GM06990 (cell line): ENCODE results near the gene MMP13.
"Not testable (repeated sequence)": the region's sequence is repeated elsewhere in the genome, so short reads cannot be mapped to it uniquely, and the experiment has no call there.

Experiments used
- DNase-seq: peaks from one replicate; pipeline ENCODE4 v3.0.0-alpha.2; 2011; ENCODE audit not compliant: insufficient read length; ENCODE audit errors: extremely low read depth
- H3K27me3 ChIP-seq: replicated peaks from 2 replicates; pipeline ENCODE4 v1.6.0; 2011; ENCODE audit warnings: low read length; ENCODE audit not compliant: control insufficient read depth, insufficient read depth
- H3K36me3 ChIP-seq: 2 replicates; pipeline ENCODE4 v1.5.1; 2011; ENCODE audit warnings: low read length; ENCODE audit not compliant: control insufficient read depth, insufficient read depth
- H3K4me3 ChIP-seq: replicated peaks from 2 replicates; pipeline ENCODE4 v1.5.1; 2011; ENCODE audit warnings: low read depth, mild to moderate bottlenecking, control low read depth, low read length
- TF ChIP-seq, protein P1 (sequence below): IDR thresholded peaks from 2 replicates; pipeline ENCODE4 v1.5.1; 2011; ENCODE audit warnings: low read length, control low read depth, mild to moderate bottlenecking, inconsistent platforms; ENCODE audit not compliant: insufficient read depth, poor library complexity, severe bottlenecking

MMP13 gene

DNA sequence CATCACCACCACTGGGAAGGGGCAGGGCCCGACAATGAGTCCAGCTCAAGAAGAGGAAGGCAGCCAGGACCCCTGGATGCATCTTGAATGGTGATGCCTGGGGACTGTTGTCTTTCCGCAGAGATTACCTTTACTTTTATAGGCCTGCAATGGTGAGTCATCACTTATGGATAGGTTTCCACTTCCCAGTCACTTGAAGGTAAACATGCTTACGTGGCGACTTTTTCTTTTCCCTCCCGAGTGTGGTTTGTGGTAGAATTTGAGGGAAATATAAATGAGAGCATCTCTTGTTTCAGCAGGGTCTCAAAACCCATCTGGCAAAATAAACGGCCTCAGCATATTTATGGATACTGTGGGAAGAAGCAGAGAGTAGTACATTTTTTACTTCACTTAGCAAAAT is at the start of gene MMP13:
Gene MMP13 (minus strand): TSS at position 109 of the 400 bp plus-strand sequence. CDS start 27 bp downstream, at position 82.
- no peak within 1 kb of the TSS for H3K4me3 ChIP-seq
- no peaks in the 10 kb centered on the region for H3K36me3 ChIP-seq
- TF ChIP-seq, protein P1, sequence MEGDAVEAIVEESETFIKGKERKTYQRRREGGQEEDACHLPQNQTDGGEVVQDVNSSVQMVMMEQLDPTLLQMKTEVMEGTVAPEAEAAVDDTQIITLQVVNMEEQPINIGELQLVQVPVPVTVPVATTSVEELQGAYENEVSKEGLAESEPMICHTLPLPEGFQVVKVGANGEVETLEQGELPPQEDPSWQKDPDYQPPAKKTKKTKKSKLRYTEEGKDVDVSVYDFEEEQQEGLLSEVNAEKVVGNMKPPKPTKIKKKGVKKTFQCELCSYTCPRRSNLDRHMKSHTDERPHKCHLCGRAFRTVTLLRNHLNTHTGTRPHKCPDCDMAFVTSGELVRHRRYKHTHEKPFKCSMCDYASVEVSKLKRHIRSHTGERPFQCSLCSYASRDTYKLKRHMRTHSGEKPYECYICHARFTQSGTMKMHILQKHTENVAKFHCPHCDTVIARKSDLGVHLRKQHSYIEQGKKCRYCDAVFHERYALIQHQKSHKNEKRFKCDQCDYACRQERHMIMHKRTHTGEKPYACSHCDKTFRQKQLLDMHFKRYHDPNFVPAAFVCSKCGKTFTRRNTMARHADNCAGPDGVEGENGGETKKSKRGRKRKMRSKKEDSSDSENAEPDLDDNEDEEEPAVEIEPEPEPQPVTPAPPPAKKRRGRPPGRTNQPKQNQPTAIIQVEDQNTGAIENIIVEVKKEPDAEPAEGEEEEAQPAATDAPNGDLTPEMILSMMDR, result no peak
- no peaks in the 10 kb centered on the region for H3K27me3 ChIP-seq
- DNase-seq, result no peak

DNA sequence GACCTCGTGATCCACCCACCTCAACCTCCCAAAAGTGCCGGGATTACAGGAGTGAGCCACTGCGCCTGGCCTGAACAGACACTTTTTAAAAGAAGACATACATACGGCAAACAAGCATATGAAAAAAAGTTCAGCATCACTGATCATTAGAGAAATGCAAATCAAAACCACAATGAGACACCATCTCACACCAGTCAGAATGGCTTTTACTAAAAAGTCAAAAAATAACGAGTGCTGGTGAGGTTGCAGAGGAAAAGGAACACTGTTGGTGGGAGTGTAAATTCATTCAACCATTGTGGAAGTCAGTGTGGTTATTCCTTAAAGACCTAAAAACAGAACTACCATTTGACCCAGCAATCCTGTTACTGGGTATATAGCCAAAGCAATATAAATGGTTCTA is 48.7 kb upstream of the MMP13 start:
- not testable (repeated sequence) for H3K27me3 ChIP-seq, DNase-seq, H3K4me3 ChIP-seq, H3K36me3 ChIP-seq

DNA sequence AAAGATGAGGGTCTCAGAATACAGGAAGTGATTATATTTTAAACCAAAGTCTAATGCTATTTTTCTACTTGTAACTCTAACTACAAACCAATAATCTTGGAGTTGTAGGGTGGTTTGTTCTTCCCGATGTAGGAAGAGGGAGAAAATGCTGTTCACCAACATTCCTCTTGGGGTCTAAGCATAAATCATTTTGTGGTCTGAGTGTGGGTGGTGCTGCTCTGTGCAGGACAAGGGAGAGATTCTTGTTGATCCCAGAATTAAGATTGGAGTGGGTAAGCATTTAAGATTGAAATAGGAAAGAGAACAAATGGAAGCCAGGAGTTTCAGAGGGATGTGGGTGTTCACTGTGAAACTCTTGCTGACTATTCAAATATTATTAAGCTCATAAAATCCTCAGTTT is 38.6 kb upstream of the MMP13 start:
- DNase-seq, result no peak

DNA sequence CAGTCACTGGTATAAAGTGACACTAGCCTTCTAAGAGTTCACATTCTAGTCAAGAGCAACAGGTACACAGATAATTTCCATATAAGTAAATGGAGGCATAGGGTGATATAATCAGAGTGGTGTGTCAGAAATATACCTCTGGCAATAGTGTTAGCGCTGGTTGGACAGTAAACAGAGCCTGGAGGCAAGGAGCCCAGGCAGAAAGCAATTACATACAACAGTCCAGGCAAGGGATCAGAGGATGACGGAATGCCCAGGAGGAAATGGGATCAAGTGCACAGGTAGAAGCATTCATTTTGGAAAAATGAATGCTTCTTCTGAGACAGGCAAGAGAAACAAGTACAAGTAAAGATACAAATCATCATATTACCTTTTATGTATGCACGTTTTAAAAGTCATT is 36.2 kb upstream of the MMP13 start:
- H3K36me3 ChIP-seq, result no peaks in the 10 kb centered on the region
- TF ChIP-seq, protein P1, result no peak
- no peak for DNase-seq
- no peak overlapping the region for H3K4me3 ChIP-seq
- no peaks in the 10 kb centered on the region for H3K27me3 ChIP-seq

More for the DNA sequence above, 38.6 kb upstream of the MMP13 start:
- no peak overlapping the region for H3K4me3 ChIP-seq
- TF ChIP-seq, protein P1, result no peak
- no peaks in the 10 kb centered on the region for H3K27me3 ChIP-seq
- H3K36me3 ChIP-seq, result no peaks in the 10 kb centered on the region

DNA sequence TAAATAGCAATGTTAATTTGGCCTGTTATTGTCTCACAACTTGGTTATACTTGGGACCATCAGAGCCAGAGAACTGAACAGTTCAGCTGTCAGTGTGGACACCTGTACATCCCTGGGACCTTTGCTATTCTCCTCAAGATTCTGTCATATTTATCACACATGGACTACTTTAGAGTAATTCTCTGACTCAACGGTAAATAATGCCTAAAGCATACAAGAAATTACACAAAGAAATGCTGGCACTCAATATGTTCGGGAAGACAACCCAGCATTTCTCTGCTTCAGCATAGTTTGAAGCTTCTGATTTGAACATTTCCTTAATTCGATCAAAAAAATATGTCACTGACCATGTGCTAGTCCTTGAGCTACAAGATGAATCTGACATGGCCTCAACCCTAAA is 34.6 kb upstream of the MMP13 start:
- TF ChIP-seq, protein P1, result no peak
- DNase-seq, result no peak
- H3K36me3 ChIP-seq, result no peaks in the 10 kb centered on the region
- no peak overlapping the region for H3K4me3 ChIP-seq
- no peaks in the 10 kb centered on the region for H3K27me3 ChIP-seq

DNA sequence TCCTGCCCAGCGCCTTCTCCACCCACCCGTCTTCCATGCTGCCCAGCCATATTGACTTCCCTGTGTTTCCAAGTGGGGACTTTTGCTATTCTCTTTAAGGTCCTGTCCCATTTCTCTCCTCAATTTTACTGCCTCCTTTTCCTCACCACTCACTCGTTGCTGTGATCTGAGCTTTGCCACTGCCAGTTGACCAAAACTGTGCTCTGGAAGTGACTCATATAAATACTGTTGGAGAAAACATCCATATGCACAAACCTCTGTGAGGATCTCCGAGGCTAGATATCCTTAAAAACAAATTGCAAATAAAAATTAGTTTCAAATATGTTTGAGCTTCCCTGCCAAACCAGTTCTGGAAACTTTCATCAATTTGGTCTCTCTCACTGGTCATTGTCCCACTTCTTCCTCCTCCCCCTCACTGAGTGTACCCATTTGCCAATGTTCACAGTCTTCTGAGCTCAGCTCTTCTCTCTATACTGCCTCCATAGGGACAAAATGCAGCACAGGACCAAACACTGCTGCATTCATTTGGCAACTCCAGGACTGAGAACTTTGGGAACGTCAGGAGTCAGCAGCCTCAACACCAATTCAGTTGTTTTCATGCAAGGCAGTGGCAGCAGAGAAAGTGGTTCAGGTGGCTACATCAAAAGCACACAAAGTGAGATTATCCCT is 34.0 kb upstream of the MMP13 start:
- Histone ChIP-seq H3K4me3 (no peak overlapping the region), H3K27me3 (no peaks in the 10 kb centered on the region), H3K36me3 (no peaks in the 10 kb centered on the region)
- DNase-seq, result no peak
- TF ChIP-seq, protein P1, result no peak
